GM12878 (cell line): Measurements from ENCODE around the gene TXLNA.

ENCODE experiments used
- ATF7 ChIP-seq: fragments of 450-650 bp; IDR thresholded peaks from 2 replicates; pipeline ENCODE4 v1.6.1; 2016; ENCODE audit warnings: low read depth, mild to moderate bottlenecking
- FOXM1 ChIP-seq: IDR thresholded peaks from 2 replicates; pipeline ENCODE4 v1.6.1; 2012; ENCODE audit warnings: low read depth, mild to moderate bottlenecking, inconsistent platforms, low read length, moderate library complexity
- IRF4 ChIP-seq: IDR thresholded peaks from 2 replicates; pipeline ENCODE4 v1.6.1; 2011; ENCODE audit warnings: low read depth, low read length
- POLR2A ChIP-seq: IDR thresholded peaks from 2 replicates; pipeline ENCODE4 v1.6.1; 2011; ENCODE audit warnings: low read depth, mild to moderate bottlenecking, low read length
- RAD21 ChIP-seq: IDR thresholded peaks from 2 replicates; pipeline ENCODE4 v1.6.1; 2011; ENCODE audit warnings: mild to moderate bottlenecking, low read depth, low read length, moderate library complexity; ENCODE audit not compliant: insufficient read depth
- SMAD1 ChIP-seq: fragments of 450-650 bp; IDR thresholded peaks from 2 replicates; pipeline ENCODE4 v1.6.1; 2018; ENCODE audit warnings: mild to moderate bottlenecking, low read depth; ENCODE audit not compliant: partially characterized antibody
- SMARCA5 ChIP-seq: fragments of 450-650 bp; IDR thresholded peaks from 2 replicates; pipeline ENCODE4 v1.6.1; 2017; ENCODE audit warnings: mild to moderate bottlenecking
- TCF7 ChIP-seq: IDR thresholded peaks from 2 replicates; pipeline ENCODE4 v1.6.1; 2014; ENCODE audit warnings: antibody characterized with exemption, borderline replicate concordance
- YY1 ChIP-seq: IDR thresholded peaks from 2 replicates; pipeline ENCODE4 v1.6.1; 2011; ENCODE audit warnings: low read depth, mild to moderate bottlenecking, low read length
- ZBED1 ChIP-seq: IDR thresholded peaks from 2 replicates; pipeline ENCODE4 v1.6.1; 2016; ENCODE audit warnings: borderline replicate concordance
- TF ChIP-seq, protein P1 (sequence below), 3 experiments: IDR thresholded peaks in 2 of 3; conservative IDR thresholded peaks in 1 of 3; 2 replicates each; pipeline ENCODE4 v1.5.1; 2011; ENCODE audit warnings: low read depth in 3 of 3, low read length in 3 of 3, mild to moderate bottlenecking in 3 of 3, control low read depth in 2 of 3, moderate library complexity in 2 of 3, inconsistent platforms in 1 of 3, mixed read lengths in 1 of 3; ENCODE audit not compliant: control insufficient read depth in 2 of 3, insufficient read depth in 1 of 3; ENCODE audit errors: extremely low read depth in 1 of 3
- TF ChIP-seq, protein P2 (sequence below): IDR thresholded peaks from 2 replicates; pipeline ENCODE4 v1.6.1; 2011; ENCODE audit warnings: borderline replicate concordance, low read depth, mild to moderate bottlenecking, moderate library complexity, low read length; ENCODE audit not compliant: insufficient read depth, poor library complexity, severe bottlenecking

DNA sequence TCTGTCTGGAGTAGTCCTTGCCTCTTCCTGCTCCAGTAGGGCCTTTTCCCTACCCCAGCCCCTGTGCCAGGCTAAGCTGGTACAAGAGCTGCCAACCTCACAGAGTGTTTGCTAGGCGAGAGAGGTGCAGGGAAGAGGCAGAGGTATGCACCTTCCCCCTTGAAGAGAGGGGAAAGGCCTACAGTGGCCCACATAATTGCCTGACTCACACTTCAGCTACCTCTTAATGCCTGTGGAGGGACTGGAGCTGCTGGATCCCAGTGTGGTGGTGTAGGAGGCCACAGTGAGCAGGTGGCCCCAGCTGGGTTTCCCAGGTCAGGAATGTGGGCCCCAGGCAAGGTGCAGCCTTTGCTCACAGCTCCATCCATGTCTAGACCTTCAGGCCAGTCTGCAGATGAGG is 17.6 kb downstream of the TXLNA start:
- no peak for TF ChIP-seq TCF7
- TF ChIP-seq IRF4 = no peak
- TF ChIP-seq ATF7 = no peak
- TF ChIP-seq SMAD1 = no peak
- TF ChIP-seq RAD21 = no peak
- no peak for TF ChIP-seq YY1
- TF ChIP-seq, protein P1, sequence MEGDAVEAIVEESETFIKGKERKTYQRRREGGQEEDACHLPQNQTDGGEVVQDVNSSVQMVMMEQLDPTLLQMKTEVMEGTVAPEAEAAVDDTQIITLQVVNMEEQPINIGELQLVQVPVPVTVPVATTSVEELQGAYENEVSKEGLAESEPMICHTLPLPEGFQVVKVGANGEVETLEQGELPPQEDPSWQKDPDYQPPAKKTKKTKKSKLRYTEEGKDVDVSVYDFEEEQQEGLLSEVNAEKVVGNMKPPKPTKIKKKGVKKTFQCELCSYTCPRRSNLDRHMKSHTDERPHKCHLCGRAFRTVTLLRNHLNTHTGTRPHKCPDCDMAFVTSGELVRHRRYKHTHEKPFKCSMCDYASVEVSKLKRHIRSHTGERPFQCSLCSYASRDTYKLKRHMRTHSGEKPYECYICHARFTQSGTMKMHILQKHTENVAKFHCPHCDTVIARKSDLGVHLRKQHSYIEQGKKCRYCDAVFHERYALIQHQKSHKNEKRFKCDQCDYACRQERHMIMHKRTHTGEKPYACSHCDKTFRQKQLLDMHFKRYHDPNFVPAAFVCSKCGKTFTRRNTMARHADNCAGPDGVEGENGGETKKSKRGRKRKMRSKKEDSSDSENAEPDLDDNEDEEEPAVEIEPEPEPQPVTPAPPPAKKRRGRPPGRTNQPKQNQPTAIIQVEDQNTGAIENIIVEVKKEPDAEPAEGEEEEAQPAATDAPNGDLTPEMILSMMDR (IDR thresholded peaks at IDR 0.05 in 2 of 3, conservative IDR thresholded peaks at IDR 0.05 in 1 of 3; ENCODE audit: control insufficient read depth in 2 of 3, extremely low read depth in 1 of 3, insufficient read depth in 1 of 3, low read depth in 3 of 3, low read length in 3 of 3) = no peak
- no peak for TF ChIP-seq FOXM1
- TF ChIP-seq, protein P2, sequence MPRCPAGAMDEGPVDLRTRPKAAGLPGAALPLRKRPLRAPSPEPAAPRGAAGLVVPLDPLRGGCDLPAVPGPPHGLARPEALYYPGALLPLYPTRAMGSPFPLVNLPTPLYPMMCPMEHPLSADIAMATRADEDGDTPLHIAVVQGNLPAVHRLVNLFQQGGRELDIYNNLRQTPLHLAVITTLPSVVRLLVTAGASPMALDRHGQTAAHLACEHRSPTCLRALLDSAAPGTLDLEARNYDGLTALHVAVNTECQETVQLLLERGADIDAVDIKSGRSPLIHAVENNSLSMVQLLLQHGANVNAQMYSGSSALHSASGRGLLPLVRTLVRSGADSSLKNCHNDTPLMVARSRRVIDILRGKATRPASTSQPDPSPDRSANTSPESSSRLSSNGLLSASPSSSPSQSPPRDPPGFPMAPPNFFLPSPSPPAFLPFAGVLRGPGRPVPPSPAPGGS = no peak
- TF ChIP-seq POLR2A = peak; percentile 64; the same call in 1 of the 2 replicates
- no peak for TF ChIP-seq ZBED1
- no peak for TF ChIP-seq SMARCA5
